ENCODE measurements around the gene PRR7.

PRR7 gene

DNA sequence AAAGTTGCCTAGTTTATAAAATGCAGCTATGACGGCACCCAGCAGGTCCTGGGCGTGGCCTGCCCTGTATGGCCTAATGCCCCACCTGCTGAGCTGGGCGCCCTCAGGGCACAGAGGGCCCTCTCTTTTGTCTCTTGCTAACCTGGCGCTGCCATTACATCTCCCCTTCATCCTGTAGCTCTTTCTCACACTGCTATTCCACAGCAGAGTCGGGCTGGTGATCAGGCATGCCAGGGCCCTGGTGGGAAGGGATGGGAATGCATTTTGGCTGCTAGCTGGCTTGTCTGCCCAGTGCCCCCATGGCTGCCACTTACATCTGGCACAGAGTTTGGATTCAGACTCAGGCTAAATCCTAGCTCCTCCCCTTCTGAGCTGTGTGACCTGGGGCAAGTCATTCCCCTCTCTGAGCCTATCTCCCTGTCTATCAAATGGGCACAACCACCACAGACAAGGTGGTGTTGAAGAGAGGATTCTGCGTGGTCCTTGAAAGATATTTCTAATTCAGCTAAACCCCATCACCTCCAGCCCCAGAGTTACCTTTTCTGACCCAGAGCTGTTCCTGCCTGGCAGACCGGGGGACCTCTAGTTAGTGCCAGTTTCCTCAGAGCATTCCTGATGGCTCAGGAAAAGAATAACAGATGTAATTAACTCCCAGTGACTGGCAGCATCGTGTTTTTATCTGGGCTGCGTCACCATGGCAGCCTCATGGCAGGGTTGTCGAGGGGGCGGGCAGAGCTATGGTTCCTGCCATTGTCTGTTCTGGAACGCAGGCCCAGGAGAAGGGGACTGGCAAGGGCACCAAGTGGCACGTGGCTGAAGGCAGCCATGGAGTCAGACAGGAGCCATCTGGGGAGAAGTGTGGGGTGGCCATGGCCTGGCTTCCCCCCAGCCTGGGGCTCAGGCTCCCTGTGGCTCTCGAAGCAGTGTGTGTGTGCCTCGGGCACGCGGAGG lies 6.3 kb downstream of the PRR7 start:
- DNase-seq (ENCODE audit: low read depth), result no peak

DNA sequence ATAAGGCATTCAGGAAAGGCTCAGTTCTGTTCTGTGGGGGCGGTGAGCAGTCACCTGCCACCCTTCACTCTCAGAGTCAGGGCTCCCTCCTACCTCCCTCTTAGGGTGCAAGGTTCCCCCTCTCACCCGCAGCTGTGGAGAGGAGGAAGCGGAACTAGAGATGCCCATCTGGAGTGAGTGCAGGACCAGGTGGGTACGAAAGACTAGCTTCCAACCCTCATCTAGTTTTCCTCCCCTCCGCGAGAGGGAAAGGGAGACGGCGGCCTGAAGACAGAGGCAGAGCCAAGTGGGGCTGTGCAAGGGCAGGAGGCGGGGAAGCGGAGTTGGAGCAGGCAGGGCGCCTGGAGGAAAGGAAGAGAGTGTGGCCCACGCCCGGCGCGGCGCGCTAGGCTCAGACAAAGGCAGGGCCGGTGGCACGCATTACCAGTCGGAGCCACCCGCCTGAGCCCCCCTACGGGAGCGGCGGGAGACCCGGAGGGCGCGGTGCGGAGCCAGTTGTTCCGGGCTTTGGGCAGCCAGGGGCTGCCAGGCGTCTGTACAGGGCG lies 7.3 kb downstream of the PRR7 start:
- DNase-seq (ENCODE audit: low read depth), result no peak

- peak; percentile 91 for DNase-seq (ENCODE audit: low read depth)
Measured at GRCh38 chr5:177454397-177455035, 7.9 kb downstream of the PRR7 start.

DNA sequence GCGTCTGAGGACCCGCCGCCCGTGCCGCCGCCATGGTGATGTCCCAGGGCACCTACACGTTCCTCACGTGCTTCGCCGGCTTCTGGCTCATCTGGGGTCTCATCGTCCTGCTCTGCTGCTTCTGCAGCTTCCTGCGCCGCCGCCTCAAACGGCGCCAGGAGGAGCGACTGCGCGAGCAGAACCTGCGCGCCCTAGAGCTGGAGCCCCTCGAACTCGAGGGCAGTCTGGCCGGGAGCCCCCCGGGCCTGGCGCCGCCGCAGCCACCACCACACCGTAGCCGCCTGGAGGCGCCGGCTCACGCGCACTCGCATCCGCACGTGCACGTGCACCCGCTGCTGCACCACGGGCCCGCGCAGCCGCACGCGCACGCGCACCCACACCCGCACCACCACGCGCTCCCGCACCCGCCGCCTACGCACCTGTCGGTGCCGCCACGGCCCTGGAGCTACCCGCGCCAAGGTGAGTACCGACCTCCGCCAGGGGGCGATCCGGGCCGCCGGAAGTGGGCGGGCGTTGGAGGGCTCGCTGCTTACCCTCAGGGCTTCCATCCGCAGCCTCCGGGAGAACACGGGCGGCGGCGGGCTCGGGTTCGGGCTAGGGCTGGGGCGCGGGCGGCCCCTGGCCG lies 8.5 kb downstream of the PRR7 start:
- peak; percentile 79 for DNase-seq (ENCODE audit: low read depth)

- DNase-seq (ENCODE audit: low read depth), result peak; percentile 97
Measured at GRCh38 chr5:177455661-177456590, 9.3 kb downstream of the PRR7 start.

- DNase-seq (ENCODE audit: low read depth), result no peak
Measured at GRCh38 chr5:177456591-177456964, 10.0 kb downstream of the PRR7 start.

DNA sequence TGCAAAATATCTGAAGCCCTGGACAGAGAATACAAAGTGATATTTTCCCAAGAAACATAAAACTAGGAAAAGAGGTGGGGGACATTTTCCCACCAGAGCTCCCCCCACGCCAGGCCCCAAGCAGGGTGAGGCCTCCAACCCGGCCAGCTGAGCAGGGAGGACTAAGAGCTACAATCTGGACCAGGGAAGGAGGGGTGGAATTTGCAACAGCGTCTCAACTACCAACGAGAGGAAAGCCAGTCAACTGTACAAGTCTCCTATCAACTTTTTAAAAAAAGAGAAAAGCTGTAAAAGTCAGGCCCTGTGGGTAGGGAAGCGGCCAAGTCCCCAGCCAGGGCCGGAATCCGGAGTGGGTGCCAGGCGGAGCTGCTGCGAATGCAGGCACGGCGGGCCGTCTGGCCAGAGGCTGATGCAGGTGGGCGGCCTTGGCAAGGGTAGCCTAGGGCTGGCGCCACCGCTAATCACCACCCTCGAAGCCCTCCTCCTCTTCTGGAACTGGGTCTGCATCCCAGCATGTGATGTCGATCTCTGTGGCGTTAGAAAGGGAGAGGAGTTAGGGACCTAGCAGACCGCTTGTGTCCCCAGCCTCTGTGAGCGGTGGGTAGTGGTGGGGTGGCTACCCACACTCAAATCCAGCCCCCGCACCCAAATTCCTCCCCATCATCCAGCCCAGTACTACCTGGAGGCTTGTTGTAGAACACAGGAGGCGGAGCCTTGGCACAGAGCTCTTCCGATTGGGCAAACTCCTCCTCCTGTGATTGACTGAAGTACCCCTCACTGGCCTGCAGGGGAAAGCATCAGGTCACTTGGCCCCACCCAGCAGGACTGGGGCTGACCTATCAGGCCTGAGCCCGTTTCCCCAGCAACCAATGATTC lies 10.6 kb downstream of the PRR7 start:
- DNase-seq (ENCODE audit: low read depth), result no peak

- DNase-seq (ENCODE audit: low read depth), result no peak
Measured at GRCh38 chr5:177457852-177458681, 11.5 kb downstream of the PRR7 start.

GRCh38 chr5:177458912-177459350 lies 12.3 kb downstream of the PRR7 start:
- no peak for DNase-seq (ENCODE audit: low read depth)

GRCh38 chr5:177459357-177459756 lies 12.7 kb downstream of the PRR7 start:
- no peak for DNase-seq (ENCODE audit: low read depth)

DNA sequence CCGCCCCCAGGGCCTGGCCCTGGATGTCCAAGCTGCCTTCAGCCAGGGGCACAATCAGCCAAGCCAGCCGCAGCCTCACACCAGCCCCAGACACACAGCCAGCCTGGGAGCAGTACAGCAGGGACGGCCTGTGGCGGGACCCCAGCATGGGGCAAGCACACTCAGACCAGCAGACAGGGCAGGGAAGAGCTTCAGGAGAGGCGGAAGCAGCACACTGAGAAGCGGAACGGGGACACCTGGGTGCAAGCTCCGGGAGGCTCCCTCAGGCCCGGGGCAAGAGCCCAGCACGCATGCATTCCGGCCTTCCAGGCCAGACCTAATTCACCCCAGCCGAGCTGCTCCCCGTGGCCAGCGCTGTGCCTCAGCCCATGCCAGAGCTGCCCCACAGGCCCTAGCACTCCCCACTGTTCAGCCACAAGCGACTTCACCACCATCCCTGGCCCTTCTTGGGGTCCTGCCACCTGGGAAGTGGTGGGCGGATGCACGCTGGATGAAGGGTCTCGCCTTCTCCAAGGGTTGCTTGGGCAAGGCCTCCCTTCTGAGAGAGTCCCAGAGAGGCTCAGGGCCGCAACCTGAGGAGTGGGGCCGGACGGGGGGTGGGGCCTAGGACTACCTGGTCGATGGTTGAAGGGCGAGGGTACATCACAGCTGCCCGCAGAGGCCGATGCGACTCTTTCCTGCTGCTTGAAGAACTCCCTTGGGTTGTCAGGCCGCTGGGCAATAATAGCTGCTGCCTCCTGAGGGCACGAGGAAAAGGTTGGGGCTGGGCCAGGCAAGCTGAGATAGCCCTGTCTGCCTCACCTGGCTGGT lies 13.4 kb downstream of the PRR7 start:
- no peak for DNase-seq (ENCODE audit: low read depth)

DNA sequence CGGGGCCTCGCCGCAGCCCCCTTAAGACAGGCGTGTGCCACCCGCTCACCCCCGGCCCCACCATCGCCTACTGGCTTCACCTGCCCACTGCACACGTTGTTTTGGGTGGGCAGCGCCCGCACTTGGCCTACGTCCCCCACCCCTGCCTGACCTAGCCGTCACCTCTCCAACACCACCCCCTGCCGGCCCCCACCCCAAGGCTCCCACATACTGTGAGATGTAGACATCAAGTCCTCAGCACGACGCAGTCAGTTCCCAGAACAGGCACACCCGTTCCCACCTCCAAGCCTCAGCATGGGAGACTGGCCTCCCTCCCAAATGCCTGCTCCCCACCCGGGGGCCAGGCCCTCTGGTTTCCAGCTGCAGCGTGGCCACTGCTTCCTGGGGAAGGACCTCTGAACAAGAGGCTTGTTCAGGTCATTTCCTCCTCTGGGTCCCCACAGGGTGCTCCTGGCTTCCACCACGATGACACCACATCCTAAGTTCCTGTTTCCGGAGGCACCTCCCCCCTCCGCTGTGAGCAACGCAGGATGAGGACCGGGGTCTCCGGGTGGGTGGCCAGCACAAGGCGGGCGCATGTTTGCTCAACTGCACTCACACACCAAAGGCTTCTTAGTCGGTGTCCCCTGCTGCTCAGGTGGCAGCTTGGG lies 15.5 kb downstream of the PRR7 start:
- DNase-seq (ENCODE audit: low read depth), result no peak

DNA sequence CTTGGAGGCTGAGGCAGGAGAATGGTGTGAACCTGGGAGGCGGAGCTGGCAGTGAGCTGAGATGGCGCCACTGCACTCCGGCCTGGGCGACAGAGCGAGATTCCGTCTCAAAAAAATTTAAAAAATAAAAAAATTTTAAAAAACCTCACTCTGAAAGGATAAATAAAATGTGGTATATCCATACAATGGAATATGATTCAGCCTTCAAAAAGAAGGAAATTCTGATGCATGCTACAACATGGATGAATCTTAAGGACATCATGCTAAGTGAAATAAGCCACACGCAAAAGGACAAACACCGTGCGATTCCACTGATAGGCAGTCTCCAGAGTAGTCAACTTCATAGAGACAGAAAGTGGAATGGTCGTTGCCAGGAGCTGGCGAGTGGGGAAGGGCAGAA lies 18.4 kb downstream of the PRR7 start:
- no peak for DNase-seq (ENCODE audit: low read depth)

DNA sequence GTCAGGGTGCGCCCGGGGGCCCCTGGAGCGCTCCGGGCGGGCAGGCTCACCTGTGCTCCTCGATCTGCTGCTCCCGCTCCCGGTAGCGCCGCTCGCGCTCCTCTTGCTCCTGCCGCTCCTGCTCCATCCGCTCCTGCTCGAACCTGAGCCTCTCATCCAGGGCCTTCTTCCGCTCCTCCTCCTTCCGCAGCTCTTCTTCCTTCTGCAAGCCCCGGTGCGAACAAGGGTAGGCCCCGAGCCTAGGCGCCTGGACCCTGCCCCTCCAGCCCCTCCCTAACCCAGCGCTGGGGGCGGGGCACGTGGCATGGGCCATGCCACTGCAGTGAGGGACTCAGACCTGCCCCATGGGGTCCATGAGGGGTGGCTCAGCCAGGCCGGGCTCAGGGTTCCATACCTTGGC lies 20.2 kb downstream of the PRR7 start:
- no peak for DNase-seq (ENCODE audit: low read depth)

- no peak for DNase-seq (ENCODE audit: low read depth)
Measured at GRCh38 chr5:177467436-177467835, 20.8 kb downstream of the PRR7 start.

DNA sequence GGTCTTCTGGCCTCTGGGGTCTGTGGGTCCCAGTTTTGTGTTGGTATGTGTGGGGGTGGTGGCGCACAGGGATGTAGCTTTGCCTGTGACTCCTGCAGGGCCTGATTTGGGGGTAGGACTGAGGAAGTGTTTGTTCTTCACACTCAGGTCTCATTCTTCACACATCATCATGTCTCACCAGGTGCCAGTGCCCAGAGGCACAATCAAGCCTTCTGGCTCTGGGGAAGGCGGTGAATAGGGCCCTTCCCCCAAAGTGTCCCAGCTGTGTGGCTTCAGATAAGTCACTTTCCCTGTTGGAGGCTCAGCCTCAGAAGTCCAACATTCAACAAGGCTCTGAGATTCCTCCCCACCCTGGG lies 21.7 kb downstream of the PRR7 start:
- no peak for DNase-seq (ENCODE audit: low read depth)

DNA sequence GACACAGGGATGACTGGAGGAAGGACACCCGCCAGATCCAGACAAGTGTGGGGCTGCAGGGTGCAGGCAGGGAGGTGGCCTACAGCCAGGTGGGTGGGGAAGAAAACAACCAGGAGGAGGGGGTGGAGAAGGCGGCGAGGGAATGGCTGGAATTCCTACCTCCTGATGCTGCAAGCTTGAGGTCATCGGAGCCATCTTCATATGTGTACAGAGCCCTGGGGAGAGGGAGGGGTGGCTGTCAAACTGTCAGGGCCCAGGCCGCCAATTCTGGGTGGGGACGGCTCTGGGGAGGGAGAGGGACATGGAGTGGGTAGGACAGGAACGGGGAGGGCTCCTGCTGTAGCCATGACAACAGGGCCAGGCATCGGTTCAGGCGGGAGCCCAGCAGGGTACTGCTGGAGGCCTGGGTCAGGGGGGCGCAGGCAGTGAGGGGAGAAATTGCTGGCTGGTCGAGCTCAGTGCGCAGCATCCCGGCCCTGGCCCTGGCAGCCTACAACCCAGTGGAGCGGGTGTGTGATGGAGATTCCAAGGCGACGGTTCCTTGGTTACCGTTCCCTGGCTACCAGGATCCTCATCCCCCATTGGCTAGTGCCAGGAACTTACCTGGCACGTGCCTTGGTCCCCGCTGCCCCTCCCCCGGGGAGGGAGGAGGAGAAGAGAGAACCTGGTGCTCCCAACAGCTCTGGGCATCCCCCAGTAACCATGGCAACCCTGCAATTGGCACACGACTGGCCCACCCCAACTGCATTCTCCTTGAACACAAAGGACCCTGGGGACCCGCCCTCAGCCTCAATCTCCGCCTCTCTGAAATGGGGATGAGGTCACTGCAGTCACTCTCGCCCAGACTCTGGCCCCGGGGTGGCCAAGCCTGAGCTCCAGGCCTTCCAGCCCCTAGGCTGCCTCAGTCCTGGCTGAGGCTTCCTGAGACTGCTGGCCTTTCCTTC lies 22.3 kb downstream of the PRR7 start:
- DNase-seq (ENCODE audit: low read depth), result no peak
